HPDE6-E6E7 (cell line): ENCODE measurements around the gene RTN4RL2.

Source experiments
- DNase-seq: peaks from one replicate; pipeline ENCODE4 v3.0.0; 2011; ENCODE audit warnings: missing footprints; ENCODE audit errors: extremely low spot score

The RTN4RL2 gene

DNA sequence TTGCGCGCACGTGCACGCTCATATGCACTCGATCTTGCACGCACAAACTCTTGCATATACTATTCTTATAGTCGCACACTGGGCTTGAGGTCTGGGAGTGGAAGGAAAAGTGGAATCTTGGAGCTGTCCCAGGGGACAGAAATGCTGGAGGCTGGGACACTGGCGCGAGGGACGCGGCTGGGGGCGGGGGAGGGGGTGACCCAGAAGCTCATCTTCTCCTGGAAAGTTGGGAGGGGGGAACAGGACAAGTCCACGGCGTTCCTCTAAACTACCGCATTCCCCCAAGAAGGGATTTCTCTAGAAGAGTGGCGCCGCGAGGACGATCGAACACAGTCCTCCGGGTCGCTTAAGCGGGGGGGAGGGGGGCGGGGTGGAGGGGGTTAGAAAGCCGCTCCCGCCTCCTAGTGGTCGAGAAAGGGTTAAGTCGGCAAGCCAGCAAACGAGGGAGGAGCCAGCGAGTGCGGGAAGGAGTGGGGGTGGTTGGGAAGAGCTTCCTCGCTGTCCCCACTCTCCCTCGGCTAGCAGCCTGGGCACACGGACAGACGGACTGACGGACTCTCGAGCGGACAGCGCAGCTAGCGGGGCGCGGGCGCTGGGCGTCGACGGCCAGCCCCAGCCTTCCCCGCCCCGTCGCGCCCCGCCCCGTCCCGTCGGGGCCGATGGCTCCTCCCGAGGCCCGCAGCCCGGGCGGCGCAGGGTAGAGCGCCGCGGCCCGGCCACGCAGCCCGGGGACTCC lies at the start of gene RTN4RL2:
Gene RTN4RL2 (plus strand): TSS at position 507 of the 736 bp plus-strand sequence. CDS start 338 bp downstream, outside the sequence.
- no peak for DNase-seq

DNA sequence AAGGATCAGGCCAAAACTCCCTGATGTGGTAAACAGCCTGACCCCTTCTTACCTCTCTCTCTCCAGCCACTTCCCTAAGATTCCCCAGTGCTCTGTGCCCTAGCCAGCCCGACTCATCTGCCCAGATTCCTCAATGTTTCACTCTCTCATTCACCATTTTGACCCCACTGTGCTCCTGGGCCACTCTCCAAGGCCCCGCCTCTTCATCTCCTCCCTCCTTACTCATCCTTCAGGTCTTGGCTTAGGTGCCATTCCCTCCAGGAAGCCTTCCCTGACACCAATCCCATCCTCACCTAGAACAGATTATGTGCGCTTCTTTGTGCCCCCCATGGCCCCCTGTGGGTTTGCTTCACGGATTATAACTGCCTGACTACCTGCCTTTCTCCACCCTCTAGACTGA lies 46.6 kb upstream of the RTN4RL2 start:
- no peak for DNase-seq

DNA sequence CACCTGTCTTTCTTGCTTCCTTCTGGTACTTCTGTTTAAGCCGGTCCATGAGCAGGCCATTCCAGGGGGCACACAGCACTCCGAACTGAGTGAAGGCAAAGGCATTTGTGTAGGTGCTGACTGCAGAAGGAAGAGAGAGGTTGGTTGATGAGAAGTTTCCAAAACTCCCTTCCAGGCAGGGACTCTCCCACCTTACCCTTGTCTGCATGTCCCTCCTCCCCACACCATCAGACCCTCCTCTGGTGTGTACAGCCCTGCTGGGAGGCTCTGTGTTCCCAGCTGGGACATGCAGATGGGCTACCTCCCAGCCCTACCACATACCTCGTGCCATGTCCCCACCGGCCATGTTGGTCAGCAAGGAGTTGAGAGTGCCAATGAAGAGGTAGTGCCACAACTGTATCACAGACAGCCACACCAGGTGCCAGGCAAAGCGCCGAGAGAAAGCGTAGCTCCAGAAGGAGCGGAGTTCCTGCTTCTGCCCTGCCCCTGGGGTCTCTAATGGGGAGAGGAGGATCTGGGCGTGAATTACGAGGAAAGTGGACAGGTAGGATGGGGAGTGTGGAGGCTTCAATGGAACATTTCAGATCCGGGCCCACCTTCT lies 45.6 kb upstream of the RTN4RL2 start:
- no peak for DNase-seq

DNA sequence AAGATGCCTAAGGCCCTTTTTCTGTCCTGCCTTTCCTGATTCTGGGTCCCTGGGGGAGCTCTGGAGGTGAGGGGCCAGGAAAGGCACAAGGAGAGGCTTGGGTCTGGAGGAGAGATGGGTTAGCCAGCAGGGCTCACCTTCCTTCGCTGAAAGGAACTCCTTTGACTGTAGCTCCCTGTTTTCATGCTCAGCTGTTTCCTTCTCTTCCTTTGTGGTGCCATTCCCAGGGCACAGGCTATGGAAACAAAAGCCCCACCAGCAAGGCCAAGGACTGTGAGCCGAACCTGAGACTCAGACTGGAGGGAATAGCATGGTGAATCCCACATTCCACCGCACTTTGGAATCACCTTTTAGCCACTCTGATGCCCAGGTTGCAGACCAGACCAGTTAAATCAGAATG lies 43.9 kb upstream of the RTN4RL2 start:
- DNase-seq = no peak

DNA sequence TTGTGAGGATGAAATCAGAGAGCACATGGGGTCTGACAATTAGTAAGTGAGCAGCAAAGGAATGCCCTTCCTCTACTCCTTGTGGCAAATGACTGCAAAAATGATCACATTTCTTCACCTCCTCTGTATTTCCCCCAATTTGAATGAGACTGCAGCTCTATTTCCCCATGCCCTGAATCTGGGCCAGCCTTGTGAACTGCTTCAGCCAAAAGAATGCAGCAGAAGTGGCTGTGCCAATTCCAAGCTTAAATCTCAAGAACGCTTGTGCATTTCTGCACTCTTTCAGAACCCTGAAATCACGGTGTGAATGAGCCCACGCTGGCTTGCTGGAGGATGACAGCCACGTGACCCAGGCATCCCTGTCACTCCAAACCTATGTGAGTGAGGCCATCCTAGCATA lies 43.3 kb upstream of the RTN4RL2 start:
- DNase-seq = no peak

DNA sequence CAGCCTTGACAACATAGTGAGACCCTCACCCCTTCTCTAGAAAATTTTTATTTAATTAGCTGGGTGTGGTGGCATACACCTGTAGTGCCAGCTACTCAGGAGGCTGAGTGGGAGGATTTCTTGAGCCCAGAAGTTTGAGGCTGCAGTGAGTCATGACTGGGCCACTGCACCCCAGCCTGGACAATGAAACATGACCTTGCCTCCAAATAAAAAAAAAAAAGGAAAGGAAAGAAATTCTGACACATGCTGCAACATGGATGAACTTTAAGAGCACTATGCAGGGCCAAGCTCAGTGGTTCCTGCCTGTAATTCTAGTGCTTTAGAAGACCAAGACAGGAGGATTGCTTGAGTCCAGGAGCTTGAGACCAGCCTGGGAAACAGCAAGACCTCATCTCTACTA lies 42.2 kb upstream of the RTN4RL2 start:
- DNase-seq = no peak

DNA sequence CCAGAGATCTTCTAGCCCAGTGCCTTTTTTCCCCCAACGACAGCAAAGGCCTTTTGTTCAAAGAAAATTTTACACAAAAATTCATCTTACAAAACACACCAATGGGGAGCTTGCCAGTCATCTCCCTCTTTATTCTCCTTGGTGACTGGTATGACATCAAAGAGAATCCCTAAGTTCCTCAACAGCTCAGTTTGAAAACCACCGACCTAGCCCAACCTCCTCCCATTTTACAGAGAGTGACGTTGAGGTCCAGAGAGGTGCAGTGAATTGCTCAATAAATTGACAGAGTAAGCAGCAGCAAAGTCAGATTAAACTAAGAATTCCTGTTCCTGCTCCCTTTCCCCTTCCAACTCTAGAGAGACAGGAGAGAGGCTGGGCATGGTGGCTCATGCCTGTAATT lies 41.2 kb upstream of the RTN4RL2 start:
- DNase-seq = no peak

DNA sequence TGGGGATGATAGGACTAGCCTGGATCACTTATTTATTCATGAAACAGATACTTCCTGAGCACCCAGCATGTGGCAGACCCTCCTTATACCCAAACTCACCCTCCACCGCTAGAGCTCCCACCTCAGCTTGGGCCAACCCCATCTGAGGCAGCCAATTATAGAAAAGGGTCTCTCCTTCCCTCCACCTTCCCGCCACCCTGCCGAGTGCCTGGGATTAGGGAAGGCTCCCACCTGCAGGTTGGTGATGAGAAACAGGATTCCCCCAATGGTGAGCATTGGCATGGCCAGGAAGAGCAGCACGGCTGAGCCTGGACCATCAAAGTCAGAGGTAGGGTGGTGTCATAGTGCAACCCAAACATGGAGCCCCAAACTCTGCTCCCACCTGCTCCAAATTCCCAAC lies 39.3 kb upstream of the RTN4RL2 start:
- no peak for DNase-seq

DNA sequence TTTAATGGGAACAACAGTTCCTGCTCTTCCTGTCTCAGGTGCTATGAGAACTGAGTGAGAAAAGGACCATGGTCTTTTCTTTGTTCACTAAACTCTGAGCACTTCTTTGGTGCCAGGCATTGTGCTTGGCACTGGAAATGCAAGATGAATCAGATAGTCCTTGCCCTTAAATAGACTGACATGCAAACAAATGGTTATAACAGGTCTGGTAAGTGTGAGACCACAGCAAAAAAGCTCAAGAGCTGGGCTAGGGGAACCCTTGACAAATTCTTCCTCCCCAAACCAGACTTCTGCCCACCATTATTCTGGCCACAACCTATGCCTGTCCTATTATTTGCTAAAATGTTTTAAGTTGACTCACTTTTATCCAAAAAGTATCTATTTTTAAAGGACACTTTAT lies 38.5 kb upstream of the RTN4RL2 start:
- DNase-seq = no peak

DNA sequence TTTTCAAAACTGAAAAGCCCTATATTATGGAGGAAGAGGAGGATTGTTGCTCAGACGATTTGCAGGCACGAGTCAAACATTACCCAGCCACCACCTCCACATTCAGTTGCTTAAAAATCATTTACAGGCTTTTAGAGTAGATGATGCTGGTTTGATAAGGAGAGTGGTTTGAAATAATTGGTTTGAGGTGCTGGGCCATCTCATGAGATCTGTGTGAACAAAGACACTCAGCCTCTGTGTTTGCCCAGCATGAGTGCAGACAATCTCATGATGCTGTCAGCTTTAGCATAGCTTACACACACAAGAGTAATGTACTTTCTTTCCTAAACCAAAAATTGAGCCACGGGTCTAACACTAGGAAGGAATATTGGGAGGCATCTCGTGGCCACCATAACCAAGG lies 37.7 kb upstream of the RTN4RL2 start:
- DNase-seq = no peak

DNA sequence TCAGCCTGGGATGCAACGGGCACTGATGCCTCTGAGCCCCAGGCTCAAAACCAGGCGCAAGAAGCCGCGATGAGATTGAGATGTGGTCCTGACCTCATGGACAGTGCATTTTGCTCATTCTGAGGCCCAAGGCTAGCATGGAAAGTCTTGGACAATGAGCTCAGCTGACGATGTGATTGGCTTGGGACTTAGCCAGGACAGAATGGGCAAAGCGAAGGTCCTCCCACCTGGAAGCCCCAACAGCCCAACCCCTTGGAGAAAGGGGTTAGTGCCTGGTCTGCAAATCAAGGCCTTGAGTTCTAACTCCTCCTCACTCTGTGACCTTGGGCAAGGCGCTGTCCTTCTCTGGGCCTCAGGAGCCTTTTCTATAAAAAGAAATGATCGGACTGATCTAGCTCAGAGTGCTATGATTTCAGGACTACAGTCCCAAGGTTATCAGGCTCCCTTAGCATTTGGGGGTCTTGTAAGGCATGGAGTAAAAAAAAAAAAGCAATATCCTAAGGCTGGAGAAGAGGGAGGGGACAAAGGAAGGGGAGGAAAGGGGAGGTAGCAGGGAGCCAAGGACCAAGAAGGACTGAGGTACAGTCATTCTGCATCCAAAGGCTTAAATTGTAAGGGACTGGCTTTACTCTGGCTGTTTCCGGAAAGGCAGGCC lies 36.1 kb upstream of the RTN4RL2 start:
- DNase-seq = no peak

DNA sequence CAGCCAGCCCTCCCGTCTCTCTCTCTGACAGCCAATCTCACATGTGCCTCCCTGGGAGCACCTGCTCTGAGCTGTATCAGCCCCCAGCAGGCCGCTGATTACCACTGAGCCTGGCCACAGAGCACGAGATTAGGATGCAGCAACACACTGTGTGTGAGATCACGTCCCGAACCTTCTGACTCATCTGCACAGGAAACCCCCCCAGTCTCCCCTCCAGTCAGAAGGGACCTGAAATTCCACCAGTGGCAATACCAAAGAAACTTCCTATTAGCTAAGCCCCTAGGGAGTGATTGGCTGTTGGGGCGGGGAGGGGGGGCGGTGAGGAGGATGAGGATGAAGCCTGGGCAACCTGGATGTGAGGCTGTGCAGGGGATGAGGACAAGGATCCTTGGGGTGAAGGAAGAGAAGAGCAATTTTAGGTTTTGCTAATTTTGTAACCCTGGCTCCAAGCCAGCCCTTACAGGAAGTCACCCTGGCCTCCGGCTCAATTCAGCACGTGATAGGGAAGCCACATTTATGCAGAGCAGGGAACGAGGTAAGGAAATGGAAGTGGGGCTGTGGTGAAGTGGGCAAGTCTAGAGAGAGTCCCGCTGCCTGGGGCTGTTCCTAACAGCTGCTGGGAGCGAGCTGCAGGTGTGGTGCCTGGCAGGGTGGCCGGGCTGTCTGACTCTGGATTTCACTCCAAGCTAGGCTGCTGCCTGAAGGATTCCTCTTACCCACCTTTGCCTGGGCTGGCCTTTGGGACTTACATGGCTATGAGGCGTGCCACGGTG lies 35.4 kb upstream of the RTN4RL2 start:
- DNase-seq = peak; percentile 49

DNA sequence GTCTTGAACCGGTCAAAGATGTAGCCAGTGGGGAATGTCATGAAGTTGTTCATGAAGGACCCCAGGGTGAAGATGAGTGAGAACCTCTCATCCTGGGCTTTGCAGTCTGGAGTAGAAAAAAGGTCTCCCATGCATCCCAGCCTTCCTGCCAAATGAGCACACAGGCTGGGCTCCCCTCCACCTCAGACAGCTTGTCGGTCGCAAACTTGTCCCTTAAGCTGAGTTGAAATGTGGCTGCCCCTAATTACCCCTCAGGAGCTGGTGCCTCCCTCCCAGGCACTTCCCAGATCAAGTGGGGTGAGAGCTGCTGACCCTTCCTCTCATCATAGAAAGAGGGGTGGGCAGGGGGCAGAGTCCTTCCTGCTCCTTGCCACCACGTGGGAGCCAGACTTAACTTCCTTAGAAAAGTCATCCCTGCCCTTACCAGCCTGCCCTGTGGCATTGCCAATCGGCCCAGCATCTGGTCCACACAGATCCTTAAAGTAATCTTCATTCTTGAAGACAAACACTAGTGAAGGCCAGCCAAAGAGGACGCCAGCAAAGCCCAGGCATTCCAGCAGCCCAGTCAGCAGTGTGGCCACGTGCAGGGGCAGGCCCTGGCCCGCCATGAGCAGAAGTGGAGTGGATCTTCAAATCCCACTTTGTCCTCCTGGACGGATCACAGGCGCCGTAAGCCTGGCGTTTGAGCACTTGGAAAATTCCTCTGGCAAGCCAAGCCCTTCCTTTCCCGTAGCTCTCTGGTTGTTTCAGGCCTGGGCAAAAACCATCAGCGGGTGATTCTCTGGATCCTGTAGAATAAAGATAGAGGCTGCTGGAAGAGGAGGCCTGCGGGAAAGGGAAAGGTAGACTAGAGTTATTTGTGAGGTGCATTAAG lies 34.5 kb upstream of the RTN4RL2 start:
- no peak for DNase-seq

DNA sequence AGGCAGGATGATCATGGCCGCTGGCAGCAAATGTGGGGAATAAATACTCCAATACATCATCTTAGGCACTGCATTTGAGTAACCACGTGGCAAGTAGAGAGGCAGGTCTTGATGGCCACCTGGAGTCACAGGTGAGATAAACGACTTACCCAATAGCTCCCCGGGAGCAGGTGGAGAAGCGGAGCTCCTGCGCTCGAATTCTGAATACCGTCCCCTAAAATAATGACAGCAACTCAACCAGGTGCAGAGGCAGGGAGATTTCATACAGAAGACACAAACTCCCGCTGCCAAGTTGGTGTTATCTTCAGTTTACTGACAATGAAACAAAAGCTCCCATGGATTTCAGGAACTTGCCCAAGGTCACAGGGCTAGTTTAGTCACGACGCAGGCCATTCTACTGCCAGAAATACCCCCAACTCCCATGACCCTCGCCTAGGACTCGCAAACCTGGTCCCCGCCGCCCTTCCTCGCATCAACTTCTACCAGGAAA lies 33.8 kb upstream of the RTN4RL2 start:
- DNase-seq = peak; percentile 31

DNA sequence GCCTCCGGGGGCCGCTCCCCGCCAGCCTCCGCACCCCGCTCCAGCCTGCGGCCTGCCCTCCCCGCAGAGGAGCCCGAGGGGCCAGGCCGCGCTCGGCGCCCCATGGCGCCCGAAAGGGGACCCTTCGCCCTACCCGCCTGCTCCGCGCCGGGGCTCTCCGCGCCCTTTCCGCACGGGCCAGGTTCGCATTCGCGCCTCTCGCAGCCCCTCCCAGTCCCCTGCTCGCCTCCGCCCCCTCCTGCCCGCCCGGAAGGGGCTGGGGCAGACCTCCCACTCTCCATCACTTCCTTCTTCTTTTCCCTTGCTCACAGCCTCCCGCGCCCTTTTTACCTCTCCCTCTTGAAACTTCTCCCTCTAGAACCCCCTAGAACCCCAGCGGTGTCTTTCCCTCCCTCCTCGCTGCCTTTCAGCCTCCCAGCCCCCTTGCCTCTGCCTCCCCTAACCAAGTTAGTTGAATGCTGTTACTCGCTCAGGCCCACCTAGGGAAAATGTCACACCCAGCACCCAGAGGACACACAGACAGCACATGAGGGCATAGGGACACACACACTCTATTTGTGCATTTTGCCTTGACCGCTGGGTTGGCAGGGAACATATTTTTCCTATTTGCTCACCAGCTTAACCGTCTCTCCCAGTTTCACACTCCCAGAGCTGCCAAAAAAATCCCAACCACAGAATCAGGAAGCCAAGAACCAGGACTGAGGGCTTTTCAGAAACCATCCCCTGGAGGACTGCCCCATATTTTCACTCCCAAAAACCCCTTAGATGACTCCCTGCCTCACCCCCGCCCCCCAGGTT lies 33.2 kb upstream of the RTN4RL2 start, which contains the start of gene SLC43A3:
Gene SLC43A3 (minus strand): TSS at position 193 of the 798 bp plus-strand sequence. CDS start 949 bp downstream, outside the sequence.
- DNase-seq = peak; percentile 23

DNA sequence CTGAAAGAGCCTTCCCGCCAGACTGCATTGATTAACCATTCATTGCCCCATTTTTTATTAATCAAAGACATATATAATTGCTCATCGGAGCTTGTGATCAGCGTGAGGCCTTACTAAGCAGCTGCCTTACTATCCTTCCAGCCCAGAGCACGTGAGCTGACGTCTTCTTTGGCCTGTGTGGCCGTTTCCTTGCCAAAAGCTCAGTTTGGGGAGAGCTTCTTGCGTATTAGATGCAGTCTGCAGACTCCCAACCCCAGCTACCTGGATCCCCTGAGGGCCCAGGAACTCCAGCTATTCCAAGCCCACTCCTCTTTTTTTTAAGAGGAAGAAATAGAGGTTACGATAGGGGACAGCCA lies 32.6 kb upstream of the RTN4RL2 start:
- no peak for DNase-seq

DNA sequence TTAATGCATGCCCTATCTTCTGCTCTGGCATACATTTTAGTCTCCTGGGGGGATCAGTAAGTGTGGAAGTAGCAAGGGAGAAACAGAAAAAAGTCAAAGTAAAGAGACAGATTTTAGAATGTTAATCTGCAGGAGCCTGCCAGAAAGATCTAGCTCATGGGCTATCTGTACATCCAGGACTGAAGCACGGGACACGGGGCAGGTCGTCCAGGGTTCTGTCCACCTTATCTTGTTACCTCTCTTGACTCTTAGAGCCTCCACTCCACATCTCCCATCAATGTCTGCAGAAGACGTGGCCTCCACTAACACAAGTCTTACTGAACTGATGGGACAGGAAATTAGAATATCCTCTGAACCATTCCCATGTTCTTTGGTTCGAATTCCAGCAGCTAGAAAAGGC lies 31.7 kb upstream of the RTN4RL2 start:
- no peak for DNase-seq

DNA sequence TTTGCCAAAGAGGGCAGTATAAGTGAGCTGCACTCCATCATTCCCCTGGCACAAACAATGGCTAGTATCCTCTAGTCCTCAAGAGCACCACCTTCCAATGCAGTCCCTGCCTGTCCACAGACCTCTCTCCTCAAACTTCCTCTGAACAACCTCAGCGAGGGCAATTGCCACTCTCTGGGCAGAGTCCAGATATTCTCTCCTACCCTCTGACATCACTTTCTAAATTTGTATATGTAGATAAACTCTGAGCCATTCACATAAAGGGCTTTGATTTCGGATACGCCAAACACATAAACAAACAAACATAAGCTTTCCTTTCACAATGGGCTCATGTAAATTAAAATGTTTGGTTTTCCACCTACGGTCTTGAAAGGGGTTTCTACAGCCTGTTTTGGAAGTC lies 30.4 kb upstream of the RTN4RL2 start:
- no peak for DNase-seq

DNA sequence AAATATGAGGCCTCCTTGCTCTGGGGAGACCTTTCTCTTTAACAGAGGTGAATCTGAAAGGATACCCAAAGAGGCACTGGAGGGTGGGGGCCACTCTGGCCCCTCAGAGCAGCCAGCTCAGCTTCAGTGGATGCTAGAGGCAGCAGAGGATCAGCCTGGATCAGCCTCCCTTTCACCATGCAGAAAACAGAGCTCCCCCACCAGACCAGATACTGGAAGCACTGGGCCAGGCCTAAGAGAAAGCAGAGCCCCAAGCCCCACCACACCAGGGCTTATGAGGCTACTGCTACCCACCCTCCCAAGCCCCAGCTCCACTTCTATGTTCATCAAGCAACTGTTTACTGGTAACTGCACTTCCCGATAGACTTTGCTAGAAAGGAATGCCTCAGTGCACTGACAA lies 29.4 kb upstream of the RTN4RL2 start:
- no peak for DNase-seq

DNA sequence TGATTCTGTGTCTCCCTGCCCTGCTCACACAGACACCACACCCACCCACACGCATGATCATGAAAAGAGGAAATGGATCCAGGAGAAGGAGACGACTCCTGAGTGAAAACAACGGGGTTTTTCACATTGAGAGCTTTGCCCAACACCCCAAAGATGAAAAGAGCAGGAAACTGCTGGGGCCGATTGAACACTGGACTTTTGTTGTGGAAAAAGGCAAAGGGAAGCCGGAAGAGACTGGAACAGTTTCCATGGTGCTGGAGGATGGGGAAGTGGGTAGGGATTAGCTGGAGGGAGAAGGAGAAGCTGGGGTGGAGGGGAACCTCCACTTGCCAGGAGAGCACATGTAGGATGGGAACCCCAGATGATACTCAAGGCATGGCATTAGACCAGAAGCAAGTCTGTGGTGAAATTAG lies 28.2 kb upstream of the RTN4RL2 start:
- DNase-seq = no peak
